GM12874 (cell line): Measurements from ENCODE around the gene C1orf21.

Source experiments
- TF ChIP-seq, protein P1 (sequence below): IDR thresholded peaks from 2 replicates; pipeline ENCODE4 v1.5.1; 2011; ENCODE audit warnings: low read depth, mild to moderate bottlenecking, control low read depth, low read length, moderate library complexity; ENCODE audit not compliant: insufficient read depth

Gene C1orf21

DNA sequence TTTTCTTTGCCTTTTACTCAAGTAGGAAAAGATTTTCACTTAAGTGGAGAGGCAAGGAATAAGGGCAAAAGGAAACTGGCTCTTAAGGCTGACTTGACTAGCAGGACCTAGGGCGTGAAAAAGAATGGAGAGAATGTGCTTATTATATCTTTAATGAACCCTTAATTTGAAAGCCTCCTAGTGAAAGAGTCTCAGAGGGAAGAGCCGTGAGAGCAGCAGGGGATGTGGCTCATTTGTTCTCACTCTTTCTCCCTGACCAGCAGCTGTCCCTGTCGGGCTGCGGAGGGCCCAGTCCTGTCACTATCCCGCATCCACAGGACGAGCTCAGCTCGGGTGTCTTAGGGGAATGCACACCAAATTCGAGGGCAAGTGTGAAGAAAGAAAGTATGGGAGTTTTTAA, 187.8 kb downstream of the C1orf21 start:
- TF ChIP-seq, protein P1, sequence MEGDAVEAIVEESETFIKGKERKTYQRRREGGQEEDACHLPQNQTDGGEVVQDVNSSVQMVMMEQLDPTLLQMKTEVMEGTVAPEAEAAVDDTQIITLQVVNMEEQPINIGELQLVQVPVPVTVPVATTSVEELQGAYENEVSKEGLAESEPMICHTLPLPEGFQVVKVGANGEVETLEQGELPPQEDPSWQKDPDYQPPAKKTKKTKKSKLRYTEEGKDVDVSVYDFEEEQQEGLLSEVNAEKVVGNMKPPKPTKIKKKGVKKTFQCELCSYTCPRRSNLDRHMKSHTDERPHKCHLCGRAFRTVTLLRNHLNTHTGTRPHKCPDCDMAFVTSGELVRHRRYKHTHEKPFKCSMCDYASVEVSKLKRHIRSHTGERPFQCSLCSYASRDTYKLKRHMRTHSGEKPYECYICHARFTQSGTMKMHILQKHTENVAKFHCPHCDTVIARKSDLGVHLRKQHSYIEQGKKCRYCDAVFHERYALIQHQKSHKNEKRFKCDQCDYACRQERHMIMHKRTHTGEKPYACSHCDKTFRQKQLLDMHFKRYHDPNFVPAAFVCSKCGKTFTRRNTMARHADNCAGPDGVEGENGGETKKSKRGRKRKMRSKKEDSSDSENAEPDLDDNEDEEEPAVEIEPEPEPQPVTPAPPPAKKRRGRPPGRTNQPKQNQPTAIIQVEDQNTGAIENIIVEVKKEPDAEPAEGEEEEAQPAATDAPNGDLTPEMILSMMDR: no peak

DNA sequence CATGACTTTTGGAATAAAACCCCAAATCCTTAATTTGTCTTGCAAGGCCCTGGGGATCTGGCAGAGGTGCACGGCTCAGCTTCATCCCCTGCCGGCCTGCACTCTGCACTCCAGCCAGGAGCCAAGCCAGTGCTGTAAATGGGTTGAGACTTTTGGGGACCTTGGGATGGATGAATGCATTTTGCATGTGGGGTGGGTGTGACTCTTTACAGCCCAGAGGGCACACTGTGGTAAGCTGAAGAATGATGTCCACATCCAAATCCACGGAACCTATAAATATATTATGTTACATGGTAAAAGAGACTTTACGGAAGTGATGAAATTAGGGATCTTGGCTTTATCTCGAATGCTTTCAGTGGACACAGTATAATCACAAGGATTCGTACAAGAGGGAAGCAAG, 190.0 kb downstream of the C1orf21 start:
- TF ChIP-seq, protein P1: no peak

DNA sequence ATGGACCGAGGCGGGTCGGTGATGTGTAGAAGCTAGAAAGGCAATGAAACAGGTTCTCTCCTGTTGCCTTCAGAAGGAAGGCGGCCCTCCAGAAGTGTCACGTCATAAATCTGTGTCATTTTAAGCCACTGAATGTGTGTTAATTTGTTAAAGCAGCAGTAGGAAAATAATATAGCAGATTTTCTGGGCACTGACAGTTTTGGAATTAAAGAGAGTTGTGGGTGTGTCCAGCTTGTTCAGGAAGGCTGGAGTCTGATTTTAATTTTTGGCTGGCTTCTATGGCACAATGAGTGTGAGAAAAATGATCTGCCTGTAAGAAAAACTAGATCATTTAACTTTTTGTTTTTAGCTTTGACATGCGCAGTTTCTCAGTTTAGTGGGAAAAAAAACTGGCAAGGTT, 190.5 kb downstream of the C1orf21 start:
- TF ChIP-seq, protein P1: no peak

DNA sequence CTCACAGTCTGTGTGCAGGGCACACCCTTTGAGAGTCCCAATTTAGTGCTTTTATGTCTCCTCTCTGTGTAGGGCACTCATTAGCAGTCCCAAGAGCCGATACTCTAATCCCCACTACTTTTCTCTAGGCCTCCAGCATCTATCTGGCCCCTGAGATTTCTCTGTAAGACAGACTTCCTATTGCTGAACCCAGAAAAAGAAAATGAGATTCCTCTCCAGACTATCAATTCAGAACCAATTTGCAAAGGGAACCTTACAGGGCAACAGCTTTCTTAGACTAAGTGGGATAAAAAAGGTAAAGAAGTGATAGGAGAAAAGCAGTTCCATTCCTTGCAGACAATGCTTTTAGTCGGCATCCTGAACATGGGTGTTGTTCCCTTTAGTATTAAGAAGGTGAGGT, 195.6 kb downstream of the C1orf21 start:
- TF ChIP-seq, protein P1: no peak

DNA sequence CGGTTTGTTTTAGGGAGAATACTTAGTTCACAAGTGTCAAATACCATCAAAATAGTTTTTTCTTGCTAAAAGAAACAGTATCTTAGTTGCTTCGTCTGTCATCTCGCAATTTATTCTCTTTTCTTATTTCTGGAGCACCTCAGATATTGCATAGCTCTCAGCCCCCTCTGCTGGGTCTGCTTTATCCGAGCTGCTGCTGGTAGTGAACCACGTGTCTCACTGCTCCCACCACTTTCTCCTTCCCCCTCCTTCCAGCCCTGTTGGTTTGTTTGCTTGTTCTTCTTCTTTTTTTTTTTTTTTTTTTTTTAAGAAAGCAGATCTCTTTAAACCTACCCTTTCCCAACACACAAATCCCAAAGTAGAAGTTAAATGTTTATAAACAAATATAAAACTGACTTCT, 197.0 kb downstream of the C1orf21 start:
- TF ChIP-seq, protein P1: no peak

DNA sequence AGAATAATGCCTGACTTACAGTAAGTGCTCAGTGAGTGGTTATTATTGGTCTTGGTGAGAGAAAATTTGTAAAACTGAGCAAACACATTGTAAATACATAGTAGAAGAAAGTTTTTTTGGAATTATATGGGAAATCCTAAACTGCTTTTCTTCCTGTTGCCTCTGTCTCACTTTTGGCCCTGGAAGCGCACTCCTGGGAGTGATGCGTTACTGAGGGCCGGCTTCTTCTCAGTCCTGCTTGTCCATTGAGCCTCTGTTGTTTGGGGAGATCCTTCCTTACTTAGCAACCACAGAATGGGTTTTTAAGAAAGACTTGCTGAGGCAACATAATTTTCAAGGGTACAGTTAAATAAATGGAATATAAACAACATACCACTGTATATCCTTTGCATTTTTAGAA, 201.9 kb downstream of the C1orf21 start:
- TF ChIP-seq, protein P1: no peak

DNA sequence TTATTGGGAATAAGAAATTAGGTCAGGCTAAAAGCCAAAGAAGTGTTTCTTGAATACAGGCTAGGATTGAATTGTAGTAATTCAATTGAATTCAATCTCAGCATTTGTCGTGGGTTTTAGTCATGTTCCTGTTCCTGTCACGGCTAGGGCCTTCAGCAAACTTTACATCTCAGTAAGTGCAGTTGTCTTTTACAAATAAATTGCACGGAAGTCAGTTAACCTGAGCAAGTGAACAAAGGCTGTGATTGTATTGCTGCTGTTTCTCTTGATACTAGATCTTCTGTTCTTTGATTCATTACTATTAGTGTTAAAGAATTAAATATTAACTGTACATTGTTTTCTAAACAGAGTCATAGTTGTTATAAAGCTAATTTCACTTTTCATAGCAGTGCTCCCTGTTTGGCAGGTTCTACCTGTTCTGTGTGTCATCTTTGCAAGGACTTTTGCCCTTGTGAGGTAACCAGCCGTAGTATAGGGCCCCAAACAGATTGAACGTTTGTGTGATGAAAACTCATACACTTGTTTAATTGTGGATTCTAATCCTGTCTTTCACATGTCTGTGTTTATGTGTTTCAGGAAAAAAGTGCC, 203.4 kb downstream of the C1orf21 start:
- TF ChIP-seq, protein P1: no peak
